HG03108 (cell line): ENCODE measurements around the gene PRCP.

Experiments
- ATAC-seq: cut with Tn5 transposase; IDR thresholded peaks from one replicate; pipeline ENCODE4 v1.9.1; 2021; ENCODE audit warnings: moderate library complexity; ENCODE audit not compliant: unreplicated experiment

The PRCP gene

GRCh38 chr11:82837650-82838049 lies 62.6 kb downstream of the PRCP start:
- no peak for ATAC-seq

- ATAC-seq = no peak
Measured at GRCh38 chr11:82832983-82833382, 67.2 kb downstream of the PRCP start.

- no peak for ATAC-seq
Measured at GRCh38 chr11:82831364-82831763, 68.9 kb downstream of the PRCP start.

GRCh38 chr11:82830746-82831145 lies 69.5 kb downstream of the PRCP start:
- no peak for ATAC-seq

GRCh38 chr11:82829101-82829500 lies 71.1 kb downstream of the PRCP start:
- no peak for ATAC-seq

GRCh38 chr11:82828472-82828871 lies 71.8 kb downstream of the PRCP start:
- ATAC-seq = no peak

- no peak for ATAC-seq
Measured at GRCh38 chr11:82826526-82826925, 73.7 kb downstream of the PRCP start.

GRCh38 chr11:82823647-82824619 lies 76.3 kb downstream of the PRCP start:
- no peak for ATAC-seq

- ATAC-seq = no peak
Measured at GRCh38 chr11:82818409-82819043, 81.7 kb downstream of the PRCP start.

GRCh38 chr11:82815406-82815805 lies 84.8 kb downstream of the PRCP start:
- ATAC-seq = no peak

GRCh38 chr11:82814379-82814778 lies 85.9 kb downstream of the PRCP start:
- no peak for ATAC-seq

GRCh38 chr11:82811369-82811768 lies 88.9 kb downstream of the PRCP start:
- ATAC-seq = no peak

- no peak for ATAC-seq
Measured at GRCh38 chr11:82810738-82811137, 89.5 kb downstream of the PRCP start.

GRCh38 chr11:82810326-82810725 lies 89.9 kb downstream of the PRCP start:
- no peak for ATAC-seq

- ATAC-seq = no peak
Measured at GRCh38 chr11:82807646-82808045, 92.6 kb downstream of the PRCP start.

- no peak for ATAC-seq
Measured at GRCh38 chr11:82802710-82803109, 97.5 kb downstream of the PRCP start.

- ATAC-seq = no peak
Measured at GRCh38 chr11:82796998-82797961, 103.0 kb downstream of the PRCP start.

GRCh38 chr11:82794490-82794889 lies 105.7 kb downstream of the PRCP start:
- no peak for ATAC-seq

GRCh38 chr11:82792822-82793569 lies 107.2 kb downstream of the PRCP start:
- no peak for ATAC-seq

- no peak for ATAC-seq
Measured at GRCh38 chr11:82792319-82792718, 107.9 kb downstream of the PRCP start.
